K562 (cell line): Measurements from ENCODE around the gene CRB2. TPM values are rescaled to one million over a fixed set of nuclear protein-coding genes. Genes with fewer than 3 reads are reported as not detected.

Experiments
- FOS ChIP-seq: IDR thresholded peaks from 3 replicates; pipeline ENCODE4 v1.6.1; 2011; ENCODE audit not compliant: insufficient read length; ENCODE audit errors: extremely low read depth
- FUS ChIP-seq: fragments of 200-400 bp; formaldehyde crosslinking; optimal IDR thresholded peaks from 2 replicates; pipeline ENCODE3; 2017; ENCODE audit warnings: low read depth, low read length
- MYBL2 ChIP-seq, 2 experiments: fragments of 450-650 bp in 1 of 2; sonication (generic) in 1 of 2; formaldehyde crosslinking in 1 of 2; IDR thresholded peaks; 2 replicates each; pipeline versions ENCODE4 v1.6.1 to v1.8.1; 2017 to 2022; ENCODE audit warnings: borderline replicate concordance in 1 of 2, inconsistent platforms in 1 of 2, low read depth in 1 of 2, mild to moderate bottlenecking in 1 of 2, missing genetic modification reagents in 1 of 2, moderate library complexity in 1 of 2
- PTRF ChIP-seq: fragments of 450-650 bp; IDR thresholded peaks from 2 replicates; pipeline ENCODE4 v1.6.1; 2016; ENCODE audit warnings: mild to moderate bottlenecking, missing genetic modification characterization, missing compliant biosample characterization
- RBM14 ChIP-seq: fragments of 200-400 bp; formaldehyde crosslinking; IDR thresholded peaks from 2 replicates; pipeline ENCODE4 v1.6.1; 2018; ENCODE audit warnings: low read depth, mild to moderate bottlenecking, low read length, moderate library complexity, borderline replicate concordance; ENCODE audit not compliant: insufficient read depth
- RFX5 ChIP-seq: IDR thresholded peaks from 2 replicates; pipeline ENCODE4 v1.6.1; 2011; ENCODE audit warnings: low read depth, mild to moderate bottlenecking, improper control_type of control experiment, low read length
- SREBF1 ChIP-seq: fragments of 150-350 bp; IDR thresholded peaks from 2 replicates; pipeline ENCODE4 v1.6.1; 2014; ENCODE audit warnings: antibody characterized with exemption, low read depth, low read length, borderline replicate concordance
- STAT5A ChIP-seq: IDR thresholded peaks from 2 replicates; pipeline ENCODE4 v1.6.1; 2012; ENCODE audit warnings: low read length, inconsistent platforms, borderline replicate concordance
- TRIM28 ChIP-seq: fragments of 450-650 bp; IDR thresholded peaks from 2 replicates; pipeline ENCODE4 v1.6.1; 2017
- ZNF212 ChIP-seq: fragments of 450-650 bp; formaldehyde crosslinking; IDR thresholded peaks from 2 replicates; pipeline ENCODE4 v1.4.0; 2020; ENCODE audit warnings: mild to moderate bottlenecking
- ZNF263 ChIP-seq: sonication (generic); formaldehyde crosslinking; IDR thresholded peaks from 2 replicates; pipeline ENCODE4 v1.8.0; 2022; ENCODE audit warnings: mild to moderate bottlenecking, missing genetic modification reagents, borderline replicate concordance
- ZNF311 ChIP-seq: fragments of 250-450 bp; sonication (Bioruptor Pico); IDR thresholded peaks from 2 replicates; pipeline ENCODE4 v1.4.0; 2020; ENCODE audit warnings: mild to moderate bottlenecking, moderate library complexity
- ZNF431 ChIP-seq: sonication (generic); formaldehyde crosslinking; IDR thresholded peaks from 2 replicates; pipeline ENCODE4 v1.8.0; 2022; ENCODE audit warnings: mild to moderate bottlenecking, missing genetic modification reagents
- ZNF778 ChIP-seq: fragments of 450-650 bp; formaldehyde crosslinking; IDR thresholded peaks from 2 replicates; pipeline ENCODE4 v1.4.0; 2020; ENCODE audit warnings: mild to moderate bottlenecking, moderate library complexity
- polyA plus RNA-seq, 8 experiments: library from polyadenylated mRNA; depleted of rRNA in 4 of 8; stranded (reverse) in 5 of 8; unstranded in 3 of 8; fragments of >200 nt; fragmentation: Nextera tagmentation in 2 of 8; fragmentation: Illumina TruSeq in 1 of 8; extraction: Ambion mirVana in 2 of 8; extraction: Trizol in 1 of 8; gene quantifications; 2 replicates each; pipeline versions ENCODE4 v1.2.1 to v1.2.3, GENCODE V29; 2011 to 2014; ENCODE audit warnings: inconsistent platforms in 1 of 8, missing spikeins in 1 of 8
- total RNA-seq, 7 experiments: library from RNA; depleted of rRNA in 6 of 7; stranded (reverse); fragments of >200 nt in 6 of 7; fragmentation: Illumina TruSeq in 2 of 7; extraction: Trizol in 2 of 7; gene quantifications; 2 replicates each; pipeline versions ENCODE4 v1.2.1 to v1.2.3, GENCODE V29; 2011 to 2021; ENCODE audit warnings: low replicate concordance in 1 of 7
- TF ChIP-seq, protein P1 (sequence below): fragments of 450-650 bp; IDR thresholded peaks from 2 replicates; pipeline ENCODE4 v1.6.1; 2016; ENCODE audit warnings: low read depth, mild to moderate bottlenecking, moderate library complexity
- TF ChIP-seq, protein P2 (sequence below), 2 experiments: IDR thresholded peaks; 2 replicates each; pipeline ENCODE4 v1.6.1; 2011; ENCODE audit warnings: borderline replicate concordance in 1 of 2, control low read depth in 1 of 2, low read depth in 1 of 2, low read length in 1 of 2, mild to moderate bottlenecking in 1 of 2, mixed read lengths in 1 of 2, moderate library complexity in 1 of 2; ENCODE audit not compliant: insufficient read depth in 1 of 2, insufficient read length in 1 of 2, poor library complexity in 1 of 2, severe bottlenecking in 1 of 2; ENCODE audit errors: extremely low read depth in 1 of 2
- TF ChIP-seq, protein P3 (sequence below): sonication (generic); formaldehyde crosslinking; IDR thresholded peaks from 2 replicates; pipeline ENCODE4 v1.8.1; 2023; ENCODE audit warnings: missing genetic modification reagents, mild to moderate bottlenecking, borderline replicate concordance
- TF ChIP-seq, protein P4 (sequence below): fragments of 450-650 bp; IDR thresholded peaks from 2 replicates; pipeline ENCODE4 v1.6.1; 2016; ENCODE audit warnings: missing biosample characterization, missing genetic modification characterization

CRB2 gene
- total and polyA plus RNA-seq, 9 of the 15 experiments (the other 6 are each of a cell fraction or from before 2014, with no cell fraction given), result 0.13 to 1.2 (median 0.25) TPM; not detected in 2

DNA sequence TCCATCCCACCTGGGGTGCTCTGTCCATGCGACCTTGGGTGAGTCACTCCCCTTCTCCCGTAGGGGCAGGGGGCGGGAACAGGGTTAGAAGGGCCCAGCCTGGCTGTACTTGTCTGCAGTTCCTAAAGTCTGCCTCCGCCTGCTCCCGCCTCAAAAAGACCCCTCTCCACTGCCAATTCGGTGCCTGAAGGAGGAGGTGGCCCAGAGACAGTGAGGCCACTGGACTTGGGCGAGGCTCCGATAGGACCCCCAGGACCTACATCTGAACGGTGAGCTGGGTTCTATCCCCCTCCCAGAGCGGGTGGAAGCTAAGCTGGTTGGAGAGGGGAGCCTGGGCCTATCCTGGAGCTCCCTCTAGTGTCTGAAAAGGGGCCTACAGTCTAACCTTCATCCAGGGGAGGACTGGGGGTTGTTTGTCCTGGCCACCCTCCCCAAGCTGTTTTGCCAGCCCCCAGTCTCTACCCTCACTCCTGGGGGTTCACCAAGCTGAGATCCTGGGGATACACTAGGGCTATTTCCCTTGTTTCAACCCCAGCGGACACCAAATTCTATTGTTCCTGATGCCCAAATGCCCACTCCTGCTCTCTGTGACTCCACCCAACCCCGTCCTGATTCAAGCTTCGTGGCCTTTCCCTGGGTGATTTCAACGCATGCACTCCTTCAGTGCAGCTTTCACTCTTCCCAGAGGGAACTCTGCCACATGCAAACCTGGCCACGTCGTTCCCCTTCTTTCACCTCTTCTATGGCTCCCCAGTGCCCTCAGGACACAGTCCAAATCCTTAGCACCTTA is 6.1 kb upstream of the CRB2 start (continued):
- TF ChIP-seq TRIM28, result no peak
- TF ChIP-seq, protein P1, sequence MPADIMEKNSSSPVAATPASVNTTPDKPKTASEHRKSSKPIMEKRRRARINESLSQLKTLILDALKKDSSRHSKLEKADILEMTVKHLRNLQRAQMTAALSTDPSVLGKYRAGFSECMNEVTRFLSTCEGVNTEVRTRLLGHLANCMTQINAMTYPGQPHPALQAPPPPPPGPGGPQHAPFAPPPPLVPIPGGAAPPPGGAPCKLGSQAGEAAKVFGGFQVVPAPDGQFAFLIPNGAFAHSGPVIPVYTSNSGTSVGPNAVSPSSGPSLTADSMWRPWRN, result no peak
- TF ChIP-seq STAT5A, result no peak
- TF ChIP-seq FOS, result no peak
- TF ChIP-seq, protein P2, sequence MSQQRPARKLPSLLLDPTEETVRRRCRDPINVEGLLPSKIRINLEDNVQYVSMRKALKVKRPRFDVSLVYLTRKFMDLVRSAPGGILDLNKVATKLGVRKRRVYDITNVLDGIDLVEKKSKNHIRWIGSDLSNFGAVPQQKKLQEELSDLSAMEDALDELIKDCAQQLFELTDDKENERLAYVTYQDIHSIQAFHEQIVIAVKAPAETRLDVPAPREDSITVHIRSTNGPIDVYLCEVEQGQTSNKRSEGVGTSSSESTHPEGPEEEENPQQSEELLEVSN (IDR thresholded peaks at IDR 0.05; ENCODE audit: borderline replicate concordance in 1 of 2, extremely low read depth in 1 of 2, insufficient read depth in 1 of 2, insufficient read length in 1 of 2, low read depth in 1 of 2, low read length in 1 of 2, poor library complexity in 1 of 2, severe bottlenecking in 1 of 2), result no peak
- 0 out of 2 replicates have a peak, but pooled peaks have one; percentile 22 for TF ChIP-seq ZNF431 (CRISPR knock-in tag)
- TF ChIP-seq RFX5, result no peak
- no peak for TF ChIP-seq ZNF778 (CRISPR knock-in tag)
- TF ChIP-seq, protein P3, sequence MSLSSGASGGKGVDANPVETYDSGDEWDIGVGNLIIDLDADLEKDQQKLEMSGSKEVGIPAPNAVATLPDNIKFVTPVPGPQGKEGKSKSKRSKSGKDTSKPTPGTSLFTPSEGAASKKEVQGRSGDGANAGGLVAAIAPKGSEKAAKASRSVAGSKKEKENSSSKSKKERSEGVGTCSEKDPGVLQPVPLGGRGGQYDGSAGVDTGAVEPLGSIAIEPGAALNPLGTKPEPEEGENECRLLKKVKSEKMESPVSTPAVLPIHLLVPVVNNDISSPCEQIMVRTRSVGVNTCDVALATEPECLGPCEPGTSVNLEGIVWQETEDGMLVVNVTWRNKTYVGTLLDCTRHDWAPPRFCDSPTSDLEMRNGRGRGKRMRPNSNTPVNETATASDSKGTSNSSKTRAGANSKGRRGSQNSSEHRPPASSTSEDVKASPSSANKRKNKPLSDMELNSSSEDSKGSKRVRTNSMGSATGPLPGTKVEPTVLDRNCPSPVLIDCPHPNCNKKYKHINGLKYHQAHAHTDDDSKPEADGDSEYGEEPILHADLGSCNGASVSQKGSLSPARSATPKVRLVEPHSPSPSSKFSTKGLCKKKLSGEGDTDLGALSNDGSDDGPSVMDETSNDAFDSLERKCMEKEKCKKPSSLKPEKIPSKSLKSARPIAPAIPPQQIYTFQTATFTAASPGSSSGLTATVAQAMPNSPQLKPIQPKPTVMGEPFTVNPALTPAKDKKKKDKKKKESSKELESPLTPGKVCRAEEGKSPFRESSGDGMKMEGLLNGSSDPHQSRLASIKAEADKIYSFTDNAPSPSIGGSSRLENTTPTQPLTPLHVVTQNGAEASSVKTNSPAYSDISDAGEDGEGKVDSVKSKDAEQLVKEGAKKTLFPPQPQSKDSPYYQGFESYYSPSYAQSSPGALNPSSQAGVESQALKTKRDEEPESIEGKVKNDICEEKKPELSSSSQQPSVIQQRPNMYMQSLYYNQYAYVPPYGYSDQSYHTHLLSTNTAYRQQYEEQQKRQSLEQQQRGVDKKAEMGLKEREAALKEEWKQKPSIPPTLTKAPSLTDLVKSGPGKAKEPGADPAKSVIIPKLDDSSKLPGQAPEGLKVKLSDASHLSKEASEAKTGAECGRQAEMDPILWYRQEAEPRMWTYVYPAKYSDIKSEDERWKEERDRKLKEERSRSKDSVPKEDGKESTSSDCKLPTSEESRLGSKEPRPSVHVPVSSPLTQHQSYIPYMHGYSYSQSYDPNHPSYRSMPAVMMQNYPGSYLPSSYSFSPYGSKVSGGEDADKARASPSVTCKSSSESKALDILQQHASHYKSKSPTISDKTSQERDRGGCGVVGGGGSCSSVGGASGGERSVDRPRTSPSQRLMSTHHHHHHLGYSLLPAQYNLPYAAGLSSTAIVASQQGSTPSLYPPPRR (CRISPR knock-in tag), result no peak
- TF ChIP-seq MYBL2 (IDR thresholded peaks at IDR 0.05; ENCODE audit: low read depth), result no peak
- TF ChIP-seq MYBL2 (CRISPR knock-in tag; IDR thresholded peaks at IDR 0.05; ENCODE audit: borderline replicate concordance), result no peak
- TF ChIP-seq RBM14, result no peak
- TF ChIP-seq PTRF, result no peak
- TF ChIP-seq ZNF311, result no peak
- TF ChIP-seq FUS, result no peak
- TF ChIP-seq, protein P4, sequence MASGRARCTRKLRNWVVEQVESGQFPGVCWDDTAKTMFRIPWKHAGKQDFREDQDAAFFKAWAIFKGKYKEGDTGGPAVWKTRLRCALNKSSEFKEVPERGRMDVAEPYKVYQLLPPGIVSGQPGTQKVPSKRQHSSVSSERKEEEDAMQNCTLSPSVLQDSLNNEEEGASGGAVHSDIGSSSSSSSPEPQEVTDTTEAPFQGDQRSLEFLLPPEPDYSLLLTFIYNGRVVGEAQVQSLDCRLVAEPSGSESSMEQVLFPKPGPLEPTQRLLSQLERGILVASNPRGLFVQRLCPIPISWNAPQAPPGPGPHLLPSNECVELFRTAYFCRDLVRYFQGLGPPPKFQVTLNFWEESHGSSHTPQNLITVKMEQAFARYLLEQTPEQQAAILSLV (tag), result no peak
- TF ChIP-seq SREBF1, result no peak
- TF ChIP-seq ZNF212, result no peak
- TF ChIP-seq ZNF263 (CRISPR knock-in tag), result peak; percentile 54; the same call in 1 of the 2 replicates
